Neutrophil (primary cell): ENCODE data around the gene SRF.

ENCODE experiments used
- H3K27ac ChIP-seq: fragments of 200-600 bp; sonication (generic); 2 replicates; pipeline ENCODE4 v1.5.1; 2016; ENCODE audit warnings: mild to moderate bottlenecking, moderate library complexity
- H3K27me3 ChIP-seq: fragments of 200-600 bp; sonication (generic); 2 replicates; pipeline ENCODE4 v1.6.0; 2016; ENCODE audit warnings: mild to moderate bottlenecking
- H3K36me3 ChIP-seq: fragments of 200-600 bp; sonication (generic); 2 replicates; pipeline ENCODE4 v1.5.1; 2017
- H3K4me1 ChIP-seq, 2 experiments: fragments of 200-600 bp in 1 of 2; sonication (generic) in 1 of 2; 1 replicate in 1 of 2; 2 replicates in 1 of 2; pipeline versions ENCODE4 v1.5.1 to v1.6.1; 2013 to 2016; ENCODE audit warnings: low read depth in 1 of 2, low read length in 1 of 2, mild to moderate bottlenecking in 1 of 2, moderate library complexity in 1 of 2; ENCODE audit not compliant: control insufficient read depth in 1 of 2, insufficient read depth in 1 of 2
- H3K4me3 ChIP-seq, 2 experiments: fragments of 200-600 bp in 1 of 2; sonication (generic) in 1 of 2; 1 replicate in 1 of 2; 2 replicates in 1 of 2; pipeline ENCODE4 v1.5.1; 2013 to 2016; ENCODE audit warnings: low read depth in 1 of 2, low read length in 1 of 2, mild to moderate bottlenecking in 1 of 2, moderate library complexity in 1 of 2
- H3K9me3 ChIP-seq: fragments of 200-600 bp; sonication (generic); 2 replicates; pipeline ENCODE4 v1.5.1; 2016
- TF ChIP-seq, protein P1 (sequence below): fragments of 200-600 bp; sonication (generic); IDR thresholded peaks from 2 replicates; pipeline ENCODE4 v1.5.1; 2016; ENCODE audit warnings: antibody characterized with exemption

SRF gene

DNA sequence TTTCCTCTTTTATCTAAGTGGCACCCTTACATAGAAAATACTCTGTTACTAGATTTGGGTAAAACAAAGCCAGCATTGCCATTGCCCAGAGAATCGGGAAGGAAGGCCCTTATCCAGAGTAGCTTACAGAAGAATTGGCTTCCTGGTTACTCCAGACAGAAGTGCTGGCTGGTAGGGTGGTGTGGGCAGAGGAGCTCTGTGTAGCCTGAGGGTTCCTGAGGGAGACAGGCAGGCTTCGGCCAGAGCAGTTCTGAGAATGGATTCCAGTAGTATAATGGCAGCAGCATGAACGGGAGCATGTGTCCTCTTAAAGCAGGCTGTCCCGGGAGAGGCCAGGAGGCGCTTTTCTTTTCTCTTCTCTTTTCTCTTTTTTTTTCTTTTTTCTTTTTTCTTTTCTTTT is 22.9 kb downstream of the SRF start:
- Histone ChIP-seq H3K4me1 (no peaks in the 10 kb centered on the region), H3K27ac (no peak overlapping the region), H3K9me3 (no peaks in the 10 kb centered on the region), H3K36me3 (peaks cover 77% of the 10 kb centered on the region), H3K27me3 (no peaks in the 10 kb centered on the region), H3K4me3 (no peak overlapping the region)
- TF ChIP-seq, protein P1, sequence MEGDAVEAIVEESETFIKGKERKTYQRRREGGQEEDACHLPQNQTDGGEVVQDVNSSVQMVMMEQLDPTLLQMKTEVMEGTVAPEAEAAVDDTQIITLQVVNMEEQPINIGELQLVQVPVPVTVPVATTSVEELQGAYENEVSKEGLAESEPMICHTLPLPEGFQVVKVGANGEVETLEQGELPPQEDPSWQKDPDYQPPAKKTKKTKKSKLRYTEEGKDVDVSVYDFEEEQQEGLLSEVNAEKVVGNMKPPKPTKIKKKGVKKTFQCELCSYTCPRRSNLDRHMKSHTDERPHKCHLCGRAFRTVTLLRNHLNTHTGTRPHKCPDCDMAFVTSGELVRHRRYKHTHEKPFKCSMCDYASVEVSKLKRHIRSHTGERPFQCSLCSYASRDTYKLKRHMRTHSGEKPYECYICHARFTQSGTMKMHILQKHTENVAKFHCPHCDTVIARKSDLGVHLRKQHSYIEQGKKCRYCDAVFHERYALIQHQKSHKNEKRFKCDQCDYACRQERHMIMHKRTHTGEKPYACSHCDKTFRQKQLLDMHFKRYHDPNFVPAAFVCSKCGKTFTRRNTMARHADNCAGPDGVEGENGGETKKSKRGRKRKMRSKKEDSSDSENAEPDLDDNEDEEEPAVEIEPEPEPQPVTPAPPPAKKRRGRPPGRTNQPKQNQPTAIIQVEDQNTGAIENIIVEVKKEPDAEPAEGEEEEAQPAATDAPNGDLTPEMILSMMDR = no peak

DNA sequence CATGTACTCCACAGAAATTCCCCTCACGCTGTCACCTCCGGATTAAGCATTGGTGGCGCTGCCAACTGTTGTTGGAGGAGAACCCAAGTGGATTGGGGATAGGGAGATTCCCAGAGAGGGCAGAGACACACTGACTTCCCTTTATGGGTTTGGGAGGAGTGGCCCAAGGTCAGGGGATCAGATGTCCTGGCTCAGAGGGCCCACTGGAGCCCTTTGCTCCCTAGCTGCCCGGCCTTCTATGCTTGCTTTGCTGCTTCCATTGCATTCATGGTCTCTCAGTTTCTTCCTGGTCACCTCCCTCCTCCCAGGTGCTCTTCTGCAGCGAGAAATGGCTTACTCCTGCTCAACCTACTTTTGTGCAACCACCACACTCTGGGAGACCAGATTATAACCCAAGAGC is 25.3 kb downstream of the SRF start:
- no peak overlapping the region for H3K4me3 ChIP-seq
- H3K27me3 ChIP-seq = no peaks in the 10 kb centered on the region
- no peaks in the 10 kb centered on the region for H3K9me3 ChIP-seq
- peaks cover 93% of the 10 kb centered on the region for H3K36me3 ChIP-seq
- no peak overlapping the region for H3K27ac ChIP-seq
- H3K4me1 ChIP-seq = no peaks in the 10 kb centered on the region
- TF ChIP-seq, protein P1 = no peak

DNA sequence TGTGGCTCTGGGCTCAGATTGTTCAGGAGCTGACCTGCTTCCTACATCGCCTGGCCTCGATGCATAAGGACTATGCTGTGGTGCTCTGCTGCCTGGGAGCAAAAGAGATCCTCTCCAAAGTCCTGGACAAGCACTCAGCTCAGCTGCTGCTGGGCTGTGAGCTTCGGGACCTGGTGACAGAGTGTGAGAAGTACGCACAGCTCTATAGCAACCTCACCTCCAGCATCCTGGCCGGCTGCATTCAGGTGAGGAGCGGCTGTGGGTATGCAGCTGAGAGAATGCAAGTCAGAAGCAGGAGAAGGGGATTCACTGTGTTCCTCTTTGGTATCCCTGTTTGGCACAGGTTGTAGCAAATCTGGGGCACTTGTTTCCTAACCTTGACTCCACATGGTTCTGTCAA is 28.8 kb downstream of the SRF start:
- H3K9me3 ChIP-seq = no peaks in the 10 kb centered on the region
- TF ChIP-seq, protein P1 = no peak
- no peak overlapping the region for H3K4me3 ChIP-seq
- no peak overlapping the region for H3K27ac ChIP-seq
- peaks cover 89% of the 10 kb centered on the region for H3K36me3 ChIP-seq
- H3K4me1 ChIP-seq = no peaks in the 10 kb centered on the region
- H3K27me3 ChIP-seq = no peaks in the 10 kb centered on the region

DNA sequence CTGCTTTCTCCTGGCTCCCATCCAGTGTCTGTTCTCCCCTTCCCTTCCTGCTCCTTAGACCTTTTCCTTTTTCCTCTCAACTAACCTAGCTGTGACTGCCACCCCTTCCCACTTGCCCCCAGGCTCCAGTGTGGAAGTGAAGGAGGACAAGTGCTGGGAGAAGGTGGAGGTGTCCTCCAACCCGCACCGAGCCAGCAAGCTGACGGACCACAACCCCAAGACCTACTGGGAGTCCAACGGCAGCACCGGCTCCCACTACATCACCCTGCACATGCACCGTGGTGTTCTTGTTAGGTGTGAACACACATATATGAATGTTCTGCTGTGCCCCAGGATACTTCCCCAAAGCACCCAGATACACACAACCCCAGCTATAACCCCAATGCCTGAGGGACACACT is 29.5 kb downstream of the SRF start:
- Histone ChIP-seq H3K4me3 (no peak overlapping the region), H3K27ac (no peak overlapping the region), H3K36me3 (peaks cover 89% of the 10 kb centered on the region), H3K4me1 (no peaks in the 10 kb centered on the region), H3K9me3 (no peaks in the 10 kb centered on the region), H3K27me3 (no peaks in the 10 kb centered on the region)
- TF ChIP-seq, protein P1 = no peak

DNA sequence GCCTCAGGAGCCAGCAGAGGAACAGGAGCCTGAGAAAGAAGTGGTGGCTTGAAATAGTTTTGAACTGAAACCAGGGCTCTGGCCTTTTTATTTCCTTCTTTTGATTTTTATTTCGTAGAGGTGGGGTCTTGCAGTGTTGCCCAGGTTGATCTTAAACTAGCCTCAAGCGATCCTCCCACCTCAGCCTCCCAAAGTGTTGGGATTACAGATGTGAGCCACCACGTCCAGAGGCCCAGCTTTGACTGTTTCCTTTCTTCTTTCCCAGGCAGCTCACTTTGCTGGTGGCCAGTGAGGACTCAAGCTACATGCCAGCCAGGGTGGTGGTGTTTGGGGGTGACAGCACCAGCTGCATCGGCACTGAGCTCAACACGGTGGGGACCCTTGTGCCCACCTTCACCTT is 31.4 kb downstream of the SRF start:
- no peaks in the 10 kb centered on the region for H3K4me1 ChIP-seq
- H3K4me3 ChIP-seq = no peak overlapping the region
- H3K27me3 ChIP-seq = no peaks in the 10 kb centered on the region
- no peaks in the 10 kb centered on the region for H3K9me3 ChIP-seq
- peaks cover 85% of the 10 kb centered on the region for H3K36me3 ChIP-seq
- H3K27ac ChIP-seq = no peak overlapping the region
- TF ChIP-seq, protein P1 = no peak

DNA sequence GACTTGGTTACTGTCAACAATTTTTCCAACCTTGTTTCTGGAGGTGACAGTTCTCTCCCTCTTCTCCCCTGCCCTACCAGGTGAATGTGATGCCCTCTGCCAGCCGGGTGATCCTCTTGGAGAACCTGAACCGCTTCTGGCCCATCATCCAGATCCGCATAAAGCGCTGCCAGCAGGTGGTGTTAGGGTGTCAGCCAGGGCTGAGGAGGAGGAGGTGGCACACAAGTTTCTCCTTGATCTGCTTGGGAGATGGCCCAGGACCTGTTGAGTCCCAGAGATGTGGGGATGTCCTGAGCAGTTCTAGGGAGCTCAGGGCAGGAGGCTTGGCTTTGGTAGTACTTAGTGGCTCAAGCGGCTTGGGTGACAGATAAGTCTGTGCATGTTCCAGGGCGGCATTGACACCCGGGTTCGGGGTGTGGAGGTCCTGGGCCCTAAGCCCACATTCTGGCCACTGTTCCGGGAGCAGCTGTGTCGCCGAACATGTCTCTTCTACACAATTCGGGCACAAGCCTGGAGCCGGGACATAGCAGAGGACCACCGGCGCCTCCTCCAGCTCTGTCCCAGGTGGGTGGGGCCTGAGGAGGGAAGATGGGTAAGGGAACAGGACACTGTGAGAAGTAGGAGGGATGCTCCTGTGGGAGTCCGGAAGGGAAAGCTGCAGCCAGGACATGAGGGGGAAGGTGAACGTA is 32.1 kb downstream of the SRF start:
- TF ChIP-seq, protein P1 = no peak
- Histone ChIP-seq H3K36me3 (peaks cover 78% of the 10 kb centered on the region), H3K27ac (no peak overlapping the region), H3K9me3 (no peaks in the 10 kb centered on the region), H3K4me3 (no peak overlapping the region), H3K27me3 (no peaks in the 10 kb centered on the region), H3K4me1 (no peaks in the 10 kb centered on the region)
